Umbilical cord (tissue), 2 donors: ENCODE data around the gene IREB2. TPM values are rescaled to one million over a fixed set of nuclear protein-coding genes. Genes with fewer than 3 reads are reported as not detected.
"Not testable (repeated sequence)": the region's sequence is repeated elsewhere in the genome, so short reads cannot be mapped to it uniquely, and the experiment has no call there.

Experiments
- DNase-seq: peaks from one replicate; pipeline ENCODE4 v3.0.0-alpha.2; 2015; ENCODE audit warnings: low spot score
- total RNA-seq: library from RNA; depleted of rRNA; stranded (reverse); fragments of >200 nt; gene quantifications from one replicate; pipeline ENCODE4 v1.2.3, GENCODE V29; 2014; ENCODE audit warnings: low replicate concordance; ENCODE audit not compliant: insufficient read depth

Gene IREB2, protein sequence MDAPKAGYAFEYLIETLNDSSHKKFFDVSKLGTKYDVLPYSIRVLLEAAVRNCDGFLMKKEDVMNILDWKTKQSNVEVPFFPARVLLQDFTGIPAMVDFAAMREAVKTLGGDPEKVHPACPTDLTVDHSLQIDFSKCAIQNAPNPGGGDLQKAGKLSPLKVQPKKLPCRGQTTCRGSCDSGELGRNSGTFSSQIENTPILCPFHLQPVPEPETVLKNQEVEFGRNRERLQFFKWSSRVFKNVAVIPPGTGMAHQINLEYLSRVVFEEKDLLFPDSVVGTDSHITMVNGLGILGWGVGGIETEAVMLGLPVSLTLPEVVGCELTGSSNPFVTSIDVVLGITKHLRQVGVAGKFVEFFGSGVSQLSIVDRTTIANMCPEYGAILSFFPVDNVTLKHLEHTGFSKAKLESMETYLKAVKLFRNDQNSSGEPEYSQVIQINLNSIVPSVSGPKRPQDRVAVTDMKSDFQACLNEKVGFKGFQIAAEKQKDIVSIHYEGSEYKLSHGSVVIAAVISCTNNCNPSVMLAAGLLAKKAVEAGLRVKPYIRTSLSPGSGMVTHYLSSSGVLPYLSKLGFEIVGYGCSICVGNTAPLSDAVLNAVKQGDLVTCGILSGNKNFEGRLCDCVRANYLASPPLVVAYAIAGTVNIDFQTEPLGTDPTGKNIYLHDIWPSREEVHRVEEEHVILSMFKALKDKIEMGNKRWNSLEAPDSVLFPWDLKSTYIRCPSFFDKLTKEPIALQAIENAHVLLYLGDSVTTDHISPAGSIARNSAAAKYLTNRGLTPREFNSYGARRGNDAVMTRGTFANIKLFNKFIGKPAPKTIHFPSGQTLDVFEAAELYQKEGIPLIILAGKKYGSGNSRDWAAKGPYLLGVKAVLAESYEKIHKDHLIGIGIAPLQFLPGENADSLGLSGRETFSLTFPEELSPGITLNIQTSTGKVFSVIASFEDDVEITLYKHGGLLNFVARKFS
- 58.3 TPM for total RNA-seq

DNA sequence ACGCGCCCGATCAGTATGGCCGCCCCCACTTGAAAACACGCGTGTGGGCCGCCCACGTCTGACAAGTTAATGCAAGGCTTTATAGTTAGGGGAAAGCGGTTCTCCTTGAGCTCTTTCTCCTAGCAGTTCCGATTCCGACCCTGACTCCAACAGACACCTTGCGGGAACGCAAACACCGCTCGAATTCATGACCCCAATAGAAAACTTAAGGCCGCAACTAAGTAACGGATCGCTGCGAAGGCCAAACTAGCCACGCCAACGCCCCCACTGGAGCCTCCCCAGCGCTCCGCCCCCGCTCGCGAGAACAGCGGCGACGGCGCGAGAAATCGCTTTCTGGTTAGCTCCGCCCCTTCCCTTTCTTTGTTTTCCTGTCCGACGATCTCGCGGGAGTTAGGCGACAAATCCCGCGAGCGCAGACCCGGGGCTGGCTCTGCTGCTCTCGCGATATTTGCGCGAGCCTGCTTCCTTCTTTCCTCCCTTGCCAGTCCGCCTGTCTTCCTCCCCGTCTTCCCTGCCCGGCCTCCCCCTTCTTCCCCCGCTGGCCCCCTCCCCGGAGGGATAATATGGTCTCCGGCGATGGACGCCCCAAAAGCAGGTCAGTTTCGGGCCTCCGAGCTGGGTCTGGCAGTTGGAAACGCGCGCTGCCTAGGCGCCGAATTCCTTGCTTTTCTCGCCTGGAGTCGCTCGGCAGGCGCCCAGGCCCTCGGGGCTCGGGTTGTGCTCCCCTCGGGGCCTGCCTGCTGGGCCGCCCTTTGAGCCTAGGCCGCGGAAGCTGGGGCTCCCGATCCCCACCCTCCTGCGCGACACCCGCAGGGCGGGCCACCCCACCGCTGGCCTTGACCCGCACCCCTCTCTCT, at the start of gene IREB2:
Gene IREB2, plus strand, starts transcription at position 455 of the 857 bp plus-strand sequence. Its CDS starts 122 bp downstream, at position 577.
- DNase-seq, result peak; percentile 99

DNA sequence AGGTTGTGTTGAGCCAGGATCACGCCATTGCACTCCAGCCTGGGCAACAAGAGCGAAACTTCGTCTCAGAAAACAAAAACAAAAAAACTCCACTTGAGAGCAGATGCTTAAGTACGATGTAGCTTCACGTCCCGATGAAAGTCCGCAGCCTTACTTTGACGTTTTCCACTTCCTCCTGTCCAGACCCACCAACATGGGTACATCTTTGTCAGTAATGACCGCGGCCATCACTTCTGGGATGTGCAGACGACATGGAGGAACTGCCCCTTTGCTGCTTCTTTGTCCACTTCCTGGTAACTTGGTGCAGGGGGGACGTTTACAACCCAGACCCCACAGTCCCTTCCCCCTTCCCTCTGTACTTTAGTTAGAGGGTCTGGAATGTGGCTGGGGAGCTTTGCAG, 49.2 kb upstream of the IREB2 start:
- DNase-seq, result no peak

DNA sequence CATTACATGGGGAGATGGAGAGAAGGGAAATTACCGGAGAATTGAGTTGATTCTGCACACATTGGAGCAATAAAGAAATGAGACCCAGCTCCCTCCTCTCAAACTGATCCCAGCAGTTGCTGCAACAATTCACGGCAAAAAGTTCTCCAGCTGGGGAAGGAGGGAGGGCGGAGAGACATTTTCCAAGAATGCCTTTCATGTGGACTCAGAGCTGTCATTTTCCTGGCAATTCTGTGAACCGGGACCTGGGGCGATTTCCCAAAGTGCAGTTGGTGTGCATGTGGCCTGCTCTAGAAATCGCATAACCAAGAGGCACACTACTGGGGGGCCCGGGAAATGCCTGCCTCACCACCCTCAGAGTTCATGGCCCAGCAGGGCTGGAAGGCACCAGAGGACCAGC, 48.7 kb upstream of the IREB2 start:
- peak; percentile 93 for DNase-seq

DNA sequence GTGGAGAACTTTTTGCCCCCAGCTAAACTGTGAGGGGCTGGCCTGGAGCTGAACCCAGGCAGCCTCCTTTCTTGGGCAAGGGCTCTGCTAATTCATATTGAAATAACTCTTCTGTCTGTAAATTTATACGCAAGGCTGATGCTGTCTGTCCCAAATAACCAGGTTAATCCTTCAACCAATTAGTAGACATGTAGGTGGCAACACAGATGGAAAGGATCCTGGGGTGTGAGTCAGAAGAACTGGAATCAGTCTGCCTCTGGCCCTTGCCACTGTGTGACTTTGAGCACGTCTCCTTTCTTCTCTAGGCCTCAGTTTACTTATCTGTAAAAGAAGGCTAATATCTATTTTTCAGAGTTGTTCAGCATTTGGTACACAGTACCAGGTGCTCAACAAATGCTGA, 48.3 kb upstream of the IREB2 start:
- DNase-seq, result no peak

DNA sequence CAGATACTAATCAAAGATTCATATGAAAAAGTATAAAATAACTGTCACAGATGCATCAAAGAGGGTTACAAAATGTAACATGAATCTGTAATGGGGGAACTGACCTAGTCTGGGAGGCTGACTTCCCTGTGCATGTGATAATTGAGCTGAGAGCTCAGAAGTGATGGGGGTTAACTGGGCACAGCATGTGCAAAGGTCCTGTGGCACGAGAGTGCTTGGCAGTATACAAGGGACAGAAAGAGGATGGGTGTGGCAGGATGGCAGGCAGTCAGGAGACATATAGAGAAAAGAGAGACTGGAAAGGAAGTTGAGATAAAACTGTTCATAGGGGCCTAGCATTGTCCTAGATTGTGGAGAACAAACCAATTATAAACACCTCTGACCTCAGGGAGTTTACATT, 47.8 kb upstream of the IREB2 start:
- DNase-seq, result no peak

DNA sequence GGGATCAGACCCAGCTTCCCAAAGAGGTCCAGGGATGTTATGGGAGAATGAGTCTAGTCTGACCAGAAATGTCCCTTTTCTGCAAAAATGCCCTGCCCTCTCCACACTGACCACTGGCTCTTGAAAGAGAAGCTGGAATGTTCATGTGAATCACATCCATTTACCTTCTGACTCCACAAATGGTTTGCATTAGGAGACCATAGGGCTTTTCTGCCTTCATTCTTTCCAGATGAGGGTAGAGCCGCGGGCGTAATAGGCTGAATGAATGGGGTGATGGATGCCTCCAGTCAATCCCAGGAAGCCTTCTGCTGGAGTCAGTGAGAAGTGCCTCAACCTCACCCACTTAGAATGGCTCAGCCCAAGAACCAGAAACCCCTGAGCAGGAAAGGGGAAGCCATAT, 47.2 kb upstream of the IREB2 start:
- DNase-seq, result no peak

DNA sequence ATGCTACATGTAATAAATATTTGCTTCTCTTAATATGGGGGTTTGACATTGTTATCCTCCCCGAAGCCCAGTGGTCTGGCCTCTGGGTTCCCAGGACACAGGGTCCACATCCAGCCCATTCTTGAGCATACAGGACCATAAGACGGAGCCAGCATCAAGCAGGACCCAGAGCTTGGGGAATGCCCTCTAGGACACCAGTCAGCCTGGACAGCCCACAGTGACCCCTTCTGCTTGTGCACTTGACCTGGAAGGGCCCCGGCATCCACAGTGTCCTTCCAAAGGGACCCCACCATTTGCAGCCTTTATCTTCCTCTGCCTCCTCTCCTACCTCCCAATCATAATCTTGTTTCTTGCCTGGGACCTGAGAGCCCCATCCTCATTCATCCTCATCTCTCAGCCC, 46.2 kb upstream of the IREB2 start:
- no peak for DNase-seq

DNA sequence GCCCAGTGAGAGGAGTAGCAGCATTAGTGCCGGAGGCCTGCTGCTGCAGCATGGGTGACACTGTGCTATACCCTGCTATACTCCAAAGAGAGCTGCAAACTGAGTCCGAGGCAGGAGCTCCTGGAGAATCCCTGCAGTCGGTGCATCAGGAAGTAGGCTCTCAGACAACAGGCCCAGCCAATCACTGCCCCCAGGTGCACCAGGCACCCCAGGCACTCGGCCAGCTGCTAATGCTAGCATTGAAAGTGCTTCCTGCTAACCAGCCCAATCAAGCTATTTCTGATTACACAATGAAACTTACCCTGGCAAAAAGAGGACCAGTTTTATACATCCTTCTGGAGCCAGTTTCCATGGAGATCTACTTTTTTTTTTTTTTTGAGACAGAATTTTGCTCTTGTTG, 45.6 kb upstream of the IREB2 start:
- no peak for DNase-seq

DNA sequence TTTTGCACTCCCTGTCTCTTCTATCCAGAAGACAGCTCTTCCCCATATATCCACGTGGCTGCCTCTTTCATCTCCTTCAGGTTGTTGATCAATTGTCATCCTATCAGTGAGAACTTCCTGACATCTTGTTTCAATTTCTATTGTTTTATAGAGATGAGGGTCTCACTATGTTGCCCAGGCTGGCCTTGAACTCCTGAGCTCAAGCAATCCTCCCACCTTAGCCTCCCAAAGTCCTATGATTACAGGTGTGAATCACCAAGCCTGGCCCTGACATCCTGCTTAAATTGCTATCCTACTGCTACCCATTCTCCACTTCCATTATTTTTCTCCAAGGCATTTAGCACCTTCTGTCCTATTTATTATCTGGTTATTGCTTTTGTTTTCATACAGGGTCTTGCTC, 44.9 kb upstream of the IREB2 start:
- DNase-seq, result no peak

DNA sequence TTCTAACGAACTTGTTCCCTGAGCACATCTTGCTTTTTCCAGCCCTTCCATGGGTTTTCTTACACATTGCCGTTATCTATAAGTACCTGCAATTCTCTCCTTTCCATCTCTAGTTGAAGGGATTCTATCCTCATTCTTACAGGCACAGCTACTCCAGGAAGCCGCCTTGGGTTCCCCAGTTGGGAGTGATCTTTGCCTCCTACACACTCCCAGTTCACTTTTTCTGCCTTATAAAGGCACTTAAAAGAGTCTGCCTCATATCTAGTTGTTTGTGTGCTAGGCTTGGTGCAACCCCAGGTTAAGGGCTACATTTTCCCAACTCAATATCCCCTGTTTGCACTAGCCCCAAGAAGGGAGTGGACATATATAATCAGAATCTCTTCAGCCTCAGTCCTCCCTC, 44.0 kb upstream of the IREB2 start:
- no peak for DNase-seq

DNA sequence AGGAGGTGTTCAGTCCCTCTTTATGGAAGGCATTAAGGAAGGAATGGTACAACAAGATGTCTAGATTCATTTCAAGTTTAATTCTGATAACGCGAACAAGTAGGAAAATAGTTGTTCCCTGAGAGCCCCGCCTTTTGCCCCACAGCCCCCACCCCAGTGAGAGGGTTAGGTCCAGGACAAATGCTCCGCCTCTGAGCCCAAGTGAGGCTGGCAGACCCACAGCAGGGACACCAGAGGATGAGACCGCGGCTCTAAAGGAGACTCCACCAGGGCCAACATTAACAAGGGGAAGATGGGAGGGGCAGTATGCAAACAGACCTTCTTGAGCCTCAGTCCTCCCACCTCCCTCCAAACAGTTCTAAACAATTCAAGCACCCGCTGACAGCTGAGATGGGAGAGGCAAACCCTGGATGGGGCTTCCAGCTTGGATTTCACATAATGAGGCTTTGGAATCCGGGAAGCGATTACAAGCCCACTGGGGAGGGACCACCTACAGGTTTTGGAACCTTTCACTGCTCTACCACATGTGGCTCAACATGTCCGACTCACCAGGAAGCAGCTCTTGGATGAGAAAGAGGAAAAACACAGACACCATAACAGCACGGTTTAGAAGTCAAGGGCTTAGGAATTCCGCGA, 42.9 kb upstream of the IREB2 start:
- no peak for DNase-seq

DNA sequence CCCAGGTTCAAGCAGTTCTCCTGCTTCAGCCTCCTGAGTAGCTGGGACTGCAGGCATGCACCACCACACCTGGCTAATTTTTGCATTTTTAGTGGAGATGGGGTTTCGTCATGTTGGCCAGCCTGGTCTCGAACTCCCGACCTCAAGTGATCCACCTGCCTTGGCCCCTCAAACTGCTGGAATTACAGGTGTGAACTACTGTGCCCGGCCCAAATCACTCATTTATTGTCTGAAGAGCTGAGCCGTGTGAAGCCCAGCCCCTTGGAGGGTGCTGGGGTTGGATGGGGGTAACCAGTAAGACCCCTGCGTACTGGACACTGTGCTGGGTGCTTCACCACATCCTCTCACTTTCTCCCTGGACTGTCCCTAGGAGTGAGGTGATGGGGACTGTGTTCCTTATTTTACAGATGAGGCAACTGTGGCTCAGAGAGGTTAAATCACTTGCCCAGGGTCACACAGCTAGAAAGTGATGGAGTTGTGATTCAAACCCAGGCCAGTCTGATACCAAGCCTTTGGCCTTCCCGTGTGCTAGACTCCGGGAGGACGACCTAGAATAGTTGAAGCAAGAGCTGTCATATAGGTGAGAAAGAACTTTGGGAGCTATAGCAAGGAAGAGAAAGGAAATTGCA, 41.7 kb upstream of the IREB2 start:
- no peak for DNase-seq

DNA sequence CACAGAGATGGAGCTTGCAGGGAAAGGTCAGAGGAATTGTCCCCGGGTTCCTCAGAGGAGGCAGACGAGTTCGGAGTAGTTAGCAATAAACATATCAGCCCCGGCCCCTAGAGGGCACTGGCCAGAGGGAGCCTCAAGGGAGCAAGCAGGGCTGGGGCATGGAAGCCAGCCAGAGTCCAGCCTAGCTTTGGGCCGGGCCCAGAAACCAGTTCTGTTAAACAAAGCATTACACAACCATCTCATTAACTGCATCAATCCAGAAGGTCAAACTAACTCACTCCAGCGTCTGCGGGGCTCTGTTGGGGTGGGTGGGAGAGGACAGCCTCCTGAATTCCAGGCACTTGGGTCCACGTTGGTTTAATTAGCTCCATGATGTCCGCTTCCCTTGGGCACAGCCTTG, 41.0 kb upstream of the IREB2 start:
- DNase-seq, result no peak

DNA sequence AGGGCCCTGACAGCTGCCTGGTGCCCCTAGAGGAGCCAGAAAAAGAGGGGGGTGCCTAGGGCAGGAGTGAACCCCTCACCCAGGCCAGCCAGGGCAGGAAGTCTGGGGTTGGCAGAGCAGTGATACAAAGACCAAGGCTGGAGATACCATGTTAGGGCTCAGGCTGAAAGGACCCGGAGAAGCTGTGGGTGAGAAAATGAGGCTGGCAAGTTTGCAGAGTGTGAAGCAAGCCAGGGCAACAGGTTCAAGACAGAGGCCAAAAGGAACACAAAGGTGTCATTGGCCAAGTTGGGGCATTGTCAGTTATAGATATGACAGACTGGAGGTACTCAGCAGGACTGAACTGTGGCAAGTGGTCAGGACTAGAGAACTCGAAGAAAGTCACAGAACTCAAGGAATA, 40.6 kb upstream of the IREB2 start:
- DNase-seq, result no peak

DNA sequence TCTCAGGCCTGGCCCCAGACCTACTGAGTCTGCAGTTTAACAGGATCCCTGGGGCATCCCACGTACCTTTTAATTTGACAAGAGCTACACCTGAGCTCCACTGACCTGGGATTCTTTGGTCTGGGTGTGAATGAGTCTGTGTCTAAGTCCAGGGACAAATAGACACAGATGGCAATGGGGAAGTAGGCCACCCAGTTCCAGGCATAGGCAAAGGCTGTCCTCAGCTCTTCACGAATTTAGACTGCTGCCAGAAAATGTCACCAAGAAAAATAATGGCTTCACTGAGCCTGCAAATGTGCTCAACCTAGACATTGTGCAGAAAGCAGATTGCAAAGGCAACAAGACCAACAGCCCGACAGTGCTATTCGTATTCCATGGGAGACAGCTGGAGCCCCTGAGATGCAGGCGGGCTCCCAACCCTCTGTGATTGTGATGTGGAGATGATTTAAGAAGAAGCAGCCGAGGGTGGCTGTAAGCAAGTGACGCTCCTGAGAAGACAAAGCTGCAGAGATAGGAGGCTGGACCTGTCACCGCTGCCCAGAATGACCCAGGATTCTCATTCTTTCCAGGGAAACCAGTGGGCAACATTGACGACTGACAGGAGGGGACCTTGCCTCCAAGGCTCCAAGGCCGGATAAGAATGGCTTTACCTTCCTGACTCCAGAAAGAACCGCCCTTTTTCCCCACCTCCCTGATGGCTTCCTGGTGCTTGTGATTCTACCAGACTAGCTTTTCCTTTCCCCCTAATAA, 39.8 kb upstream of the IREB2 start:
- DNase-seq, result no peak

DNA sequence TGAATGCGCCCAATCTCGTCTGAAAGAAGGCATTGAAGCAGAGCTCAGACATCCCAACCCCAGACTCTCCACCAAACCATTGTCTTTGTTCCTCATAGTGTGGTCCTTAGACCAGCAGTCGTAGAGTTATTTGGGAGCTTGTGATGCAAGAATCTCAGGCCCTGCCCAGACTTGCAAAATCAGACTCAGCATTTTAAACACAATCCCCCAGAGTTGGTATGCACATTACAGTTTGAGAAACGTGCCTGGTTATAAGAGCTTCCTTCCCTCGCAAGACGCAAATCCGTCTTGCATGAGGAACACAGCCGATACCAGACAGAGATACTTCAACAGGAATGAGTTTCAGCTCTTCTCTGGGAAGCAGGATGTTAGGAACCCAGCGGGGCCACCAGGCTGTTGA, 38.9 kb upstream of the IREB2 start:
- DNase-seq, result peak; percentile 88

DNA sequence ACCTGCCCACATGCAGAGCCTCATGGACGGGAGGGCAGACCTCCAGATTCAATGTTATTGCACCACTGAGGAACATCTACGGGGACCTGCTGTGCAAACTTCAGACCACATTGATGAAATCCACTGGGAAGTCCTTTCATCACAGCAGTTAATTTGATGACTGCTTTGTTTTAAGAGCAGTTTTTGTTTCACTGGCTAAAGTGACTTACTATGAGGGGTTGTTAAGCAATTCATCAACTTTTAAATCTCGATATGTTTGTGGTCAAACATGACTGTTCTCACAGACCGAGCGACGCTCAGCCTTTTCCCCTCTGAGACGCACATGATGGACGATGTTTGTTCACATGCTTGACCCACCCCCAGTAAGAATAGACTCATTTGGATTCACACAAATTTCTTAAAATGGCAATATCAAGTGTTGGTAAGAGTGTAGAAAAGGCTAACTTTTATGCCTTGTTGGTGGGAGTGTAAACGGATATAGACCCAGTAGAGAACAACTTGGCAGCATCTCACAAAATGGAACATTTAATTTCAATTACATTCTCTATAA, 35.9 kb upstream of the IREB2 start:
- DNase-seq, result no peak

DNA sequence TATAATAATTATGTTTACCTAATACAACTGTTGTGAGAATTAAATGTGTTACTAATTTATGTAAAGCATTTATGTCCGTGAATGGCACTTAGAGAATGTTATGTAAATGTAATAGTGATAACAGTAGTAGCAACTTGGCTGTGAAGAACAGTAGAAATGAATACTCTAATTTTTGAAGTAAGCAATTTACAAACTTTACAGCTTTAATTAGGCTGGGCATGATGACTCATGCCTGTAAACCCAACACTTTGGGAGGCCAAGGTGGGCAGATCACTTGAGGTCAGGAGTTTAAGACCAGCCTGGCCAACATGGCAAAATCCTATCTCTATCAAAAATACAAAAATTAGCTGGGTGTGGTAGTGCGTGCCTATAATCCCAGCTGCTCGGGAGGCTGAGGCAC, 33.9 kb upstream of the IREB2 start:
- DNase-seq, result no peak

DNA sequence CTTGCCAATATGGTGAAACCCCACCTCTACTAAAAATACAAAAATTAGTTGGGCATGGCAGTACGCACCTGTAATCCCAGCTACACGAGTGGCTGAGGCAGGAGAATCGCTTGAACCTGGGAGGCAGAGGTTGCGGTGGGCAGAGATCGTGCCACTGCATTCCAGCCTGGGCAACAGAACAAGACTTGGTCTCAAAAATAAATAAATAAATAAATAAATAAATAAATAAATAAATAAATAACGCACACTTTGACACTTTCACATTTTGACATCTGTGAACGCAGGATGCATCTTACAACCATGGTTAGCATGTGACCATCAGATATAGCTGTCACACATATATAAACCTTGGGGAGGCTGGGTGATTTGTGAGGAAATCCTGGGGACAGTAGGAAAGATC, 33.2 kb upstream of the IREB2 start:
- not testable (repeated sequence) for DNase-seq
